GM23338 (cell line): ENCODE data around the gene CEP250.

Experiments used
- CREB1 ChIP-seq: fragments of 250-450 bp; sonication (Bioruptor Pico); IDR thresholded peaks from 2 replicates; pipeline ENCODE4 v1.5.0; 2020; ENCODE audit warnings: low read depth, mild to moderate bottlenecking, moderate library complexity
- EZH2 ChIP-seq: fragments of 200-600 bp; sonication (generic); IDR thresholded peaks from one replicate; pipeline ENCODE4 v1.8.0; 2017; ENCODE audit warnings: antibody characterized with exemption, mild to moderate bottlenecking, low read depth; ENCODE audit not compliant: unreplicated experiment
- EZH2phosphoT487 ChIP-seq: fragments of 200-600 bp; sonication (generic); IDR thresholded peaks from one replicate; pipeline ENCODE4 v1.8.1; 2018; ENCODE audit warnings: antibody characterized with exemption; ENCODE audit not compliant: unreplicated experiment
- JUNB ChIP-seq: IDR thresholded peaks from one replicate; pipeline ENCODE4 v1.6.1; 2016; ENCODE audit warnings: antibody characterized with exemption; ENCODE audit not compliant: unreplicated experiment
- POLR2AphosphoS5 ChIP-seq: IDR thresholded peaks from 2 replicates; pipeline ENCODE4 v1.6.1; 2016; ENCODE audit warnings: antibody characterized with exemption, low read depth
- STAT1 ChIP-seq: IDR thresholded peaks from one replicate; pipeline ENCODE4 v1.6.1; 2016; ENCODE audit warnings: antibody characterized with exemption; ENCODE audit not compliant: unreplicated experiment
- ZNF114 ChIP-seq: fragments of 250-450 bp; sonication (Bioruptor Pico); IDR thresholded peaks from 2 replicates; pipeline ENCODE4 v1.5.0; 2020; ENCODE audit warnings: mild to moderate bottlenecking, moderate library complexity
- TF ChIP-seq, protein P1 (sequence below): IDR thresholded peaks from one replicate; pipeline ENCODE4 v1.6.1; 2018; ENCODE audit warnings: antibody characterized with exemption; ENCODE audit not compliant: unreplicated experiment
- TF ChIP-seq, protein P2 (sequence below), 2 experiments: fragments of 200-600 bp in 1 of 2; sonication (generic) in 1 of 2; conservative IDR thresholded peaks; 2 replicates each; pipeline versions ENCODE4 v1.5.1 to v1.6.1; 2016 to 2017; ENCODE audit warnings: antibody characterized with exemption in 2 of 2, low read depth in 2 of 2, mild to moderate bottlenecking in 2 of 2, moderate library complexity in 1 of 2
- TF ChIP-seq, protein P3 (sequence below): IDR thresholded peaks from 2 replicates; pipeline ENCODE4 v1.6.1; 2016; ENCODE audit warnings: antibody characterized with exemption

DNA sequence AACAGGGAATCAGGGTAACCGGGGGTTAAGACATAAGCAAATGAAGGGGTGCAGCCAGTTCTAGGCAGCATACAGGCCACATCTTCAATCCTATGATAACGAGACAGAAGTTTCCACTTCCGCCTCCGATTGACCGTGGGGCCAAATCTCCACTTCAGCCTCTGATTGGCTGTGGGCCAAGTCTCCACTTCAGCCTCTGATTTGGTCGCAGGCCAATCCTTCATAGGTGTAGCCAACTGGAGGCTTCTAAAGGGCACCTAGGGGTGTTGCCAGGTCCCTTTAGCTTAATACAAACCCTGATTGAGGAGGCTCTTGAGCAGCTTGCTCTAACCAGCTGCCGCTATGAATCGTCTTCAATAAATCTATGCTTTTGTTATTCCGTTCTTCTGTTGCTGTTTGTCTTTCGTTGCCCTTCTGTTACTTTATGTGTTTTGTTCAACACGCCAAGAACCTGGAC is 84.4 kb downstream of the CEP250 start:
- TF ChIP-seq POLR2AphosphoS5 (peak; percentile 73), STAT1 (no peak), EZH2 (no peak), JUNB (no peak), EZH2phosphoT487 (no peak), ZNF114 (CRISPR knock-in tag) (no peak), CREB1 (CRISPR knock-in tag) (no peak)
- TF ChIP-seq, protein P1, sequence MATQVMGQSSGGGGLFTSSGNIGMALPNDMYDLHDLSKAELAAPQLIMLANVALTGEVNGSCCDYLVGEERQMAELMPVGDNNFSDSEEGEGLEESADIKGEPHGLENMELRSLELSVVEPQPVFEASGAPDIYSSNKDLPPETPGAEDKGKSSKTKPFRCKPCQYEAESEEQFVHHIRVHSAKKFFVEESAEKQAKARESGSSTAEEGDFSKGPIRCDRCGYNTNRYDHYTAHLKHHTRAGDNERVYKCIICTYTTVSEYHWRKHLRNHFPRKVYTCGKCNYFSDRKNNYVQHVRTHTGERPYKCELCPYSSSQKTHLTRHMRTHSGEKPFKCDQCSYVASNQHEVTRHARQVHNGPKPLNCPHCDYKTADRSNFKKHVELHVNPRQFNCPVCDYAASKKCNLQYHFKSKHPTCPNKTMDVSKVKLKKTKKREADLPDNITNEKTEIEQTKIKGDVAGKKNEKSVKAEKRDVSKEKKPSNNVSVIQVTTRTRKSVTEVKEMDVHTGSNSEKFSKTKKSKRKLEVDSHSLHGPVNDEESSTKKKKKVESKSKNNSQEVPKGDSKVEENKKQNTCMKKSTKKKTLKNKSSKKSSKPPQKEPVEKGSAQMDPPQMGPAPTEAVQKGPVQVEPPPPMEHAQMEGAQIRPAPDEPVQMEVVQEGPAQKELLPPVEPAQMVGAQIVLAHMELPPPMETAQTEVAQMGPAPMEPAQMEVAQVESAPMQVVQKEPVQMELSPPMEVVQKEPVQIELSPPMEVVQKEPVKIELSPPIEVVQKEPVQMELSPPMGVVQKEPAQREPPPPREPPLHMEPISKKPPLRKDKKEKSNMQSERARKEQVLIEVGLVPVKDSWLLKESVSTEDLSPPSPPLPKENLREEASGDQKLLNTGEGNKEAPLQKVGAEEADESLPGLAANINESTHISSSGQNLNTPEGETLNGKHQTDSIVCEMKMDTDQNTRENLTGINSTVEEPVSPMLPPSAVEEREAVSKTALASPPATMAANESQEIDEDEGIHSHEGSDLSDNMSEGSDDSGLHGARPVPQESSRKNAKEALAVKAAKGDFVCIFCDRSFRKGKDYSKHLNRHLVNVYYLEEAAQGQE, result no peak
- TF ChIP-seq, protein P2, sequence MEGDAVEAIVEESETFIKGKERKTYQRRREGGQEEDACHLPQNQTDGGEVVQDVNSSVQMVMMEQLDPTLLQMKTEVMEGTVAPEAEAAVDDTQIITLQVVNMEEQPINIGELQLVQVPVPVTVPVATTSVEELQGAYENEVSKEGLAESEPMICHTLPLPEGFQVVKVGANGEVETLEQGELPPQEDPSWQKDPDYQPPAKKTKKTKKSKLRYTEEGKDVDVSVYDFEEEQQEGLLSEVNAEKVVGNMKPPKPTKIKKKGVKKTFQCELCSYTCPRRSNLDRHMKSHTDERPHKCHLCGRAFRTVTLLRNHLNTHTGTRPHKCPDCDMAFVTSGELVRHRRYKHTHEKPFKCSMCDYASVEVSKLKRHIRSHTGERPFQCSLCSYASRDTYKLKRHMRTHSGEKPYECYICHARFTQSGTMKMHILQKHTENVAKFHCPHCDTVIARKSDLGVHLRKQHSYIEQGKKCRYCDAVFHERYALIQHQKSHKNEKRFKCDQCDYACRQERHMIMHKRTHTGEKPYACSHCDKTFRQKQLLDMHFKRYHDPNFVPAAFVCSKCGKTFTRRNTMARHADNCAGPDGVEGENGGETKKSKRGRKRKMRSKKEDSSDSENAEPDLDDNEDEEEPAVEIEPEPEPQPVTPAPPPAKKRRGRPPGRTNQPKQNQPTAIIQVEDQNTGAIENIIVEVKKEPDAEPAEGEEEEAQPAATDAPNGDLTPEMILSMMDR (conservative IDR thresholded peaks at IDR 0.05; ENCODE audit: low read depth in 2 of 2), result no peak
- TF ChIP-seq, protein P3, sequence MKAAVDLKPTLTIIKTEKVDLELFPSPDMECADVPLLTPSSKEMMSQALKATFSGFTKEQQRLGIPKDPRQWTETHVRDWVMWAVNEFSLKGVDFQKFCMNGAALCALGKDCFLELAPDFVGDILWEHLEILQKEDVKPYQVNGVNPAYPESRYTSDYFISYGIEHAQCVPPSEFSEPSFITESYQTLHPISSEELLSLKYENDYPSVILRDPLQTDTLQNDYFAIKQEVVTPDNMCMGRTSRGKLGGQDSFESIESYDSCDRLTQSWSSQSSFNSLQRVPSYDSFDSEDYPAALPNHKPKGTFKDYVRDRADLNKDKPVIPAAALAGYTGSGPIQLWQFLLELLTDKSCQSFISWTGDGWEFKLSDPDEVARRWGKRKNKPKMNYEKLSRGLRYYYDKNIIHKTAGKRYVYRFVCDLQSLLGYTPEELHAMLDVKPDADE, result no peak
